HUES6 (cell line): ENCODE results near the gene TRAPPC14.
A peak's percentile ranks its signal among the peaks of the same experiment; 100 is the strongest.

Experiments
- H3K27ac ChIP-seq: 2 replicates; pipeline ENCODE4 v1.7.0; 2013; ENCODE audit warnings: low read depth, mild to moderate bottlenecking, low read length, inconsistent platforms
- H3K27me3 ChIP-seq: 2 replicates; pipeline ENCODE4 v1.6.1; 2013; ENCODE audit warnings: low read length; ENCODE audit not compliant: control insufficient read depth, insufficient read depth
- H3K36me3 ChIP-seq: 2 replicates; pipeline ENCODE4 v1.6.1; 2013; ENCODE audit warnings: low read length; ENCODE audit not compliant: control insufficient read depth, insufficient read depth
- H3K4me1 ChIP-seq: 2 replicates; pipeline ENCODE4 v1.6.1; 2013; ENCODE audit warnings: low read length; ENCODE audit not compliant: control insufficient read depth, insufficient read depth
- H3K4me3 ChIP-seq: 2 replicates; pipeline ENCODE4 v1.5.1; 2013; ENCODE audit warnings: low read depth, low read length
- H3K9ac ChIP-seq: one replicate; pipeline ENCODE4 v1.6.1; 2013; ENCODE audit warnings: mild to moderate bottlenecking, low read length
- H3K9me3 ChIP-seq: 2 replicates; pipeline ENCODE4 v1.6.1; 2013; ENCODE audit warnings: low read depth, low read length; ENCODE audit not compliant: control insufficient read depth, insufficient read depth

Gene TRAPPC14

DNA sequence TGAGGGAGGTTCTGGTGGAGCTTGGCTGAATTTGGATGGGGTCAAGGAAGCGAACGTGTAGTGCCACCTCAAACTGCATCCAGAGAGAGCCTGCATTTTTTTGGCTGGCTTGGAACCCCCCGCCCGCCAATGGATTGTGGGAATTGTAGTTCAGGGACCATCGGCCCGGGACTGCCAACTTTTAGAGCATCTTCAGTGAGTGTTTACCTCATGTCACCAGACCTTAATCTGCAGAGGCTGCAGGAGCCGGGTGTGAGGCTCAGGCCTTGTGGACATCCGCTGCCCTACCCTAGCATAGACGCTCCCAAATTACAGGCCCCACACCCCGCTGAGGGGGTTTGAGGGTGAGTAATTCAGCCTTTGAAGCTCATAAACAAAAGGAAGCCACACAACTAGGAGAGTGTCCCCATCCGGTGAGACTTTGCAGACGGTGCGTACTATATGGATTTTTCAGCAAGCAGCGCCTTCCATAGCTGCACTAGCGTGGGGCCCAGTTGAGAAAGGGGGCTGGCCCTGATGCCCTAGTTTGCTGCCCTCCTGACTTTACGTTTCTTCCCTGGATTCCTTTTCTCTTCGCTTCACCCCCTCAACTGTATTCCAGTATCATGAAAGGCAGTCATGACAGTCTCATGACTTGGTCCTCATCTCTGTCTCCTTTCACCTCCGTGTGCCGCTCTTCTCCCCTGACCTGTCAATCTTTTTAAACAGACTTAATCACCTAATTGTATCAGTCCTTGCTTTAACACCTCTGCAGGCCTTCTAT lies 38.4 kb downstream of the TRAPPC14 start:
- H3K27ac ChIP-seq = no peak overlapping the region
- no peaks in the 10 kb centered on the region for H3K9me3 ChIP-seq
- H3K4me3 ChIP-seq = peak overlapping the region; percentile 82
- 0 out of 2 replicates have a peak, but pooled peaks cover 3% of the 10 kb centered on the region for H3K36me3 ChIP-seq
- H3K27me3 ChIP-seq = no peaks in the 10 kb centered on the region
- H3K9ac ChIP-seq = peak overlapping the region; percentile 88
- H3K4me1 ChIP-seq = peaks cover 10% of the 10 kb centered on the region

DNA sequence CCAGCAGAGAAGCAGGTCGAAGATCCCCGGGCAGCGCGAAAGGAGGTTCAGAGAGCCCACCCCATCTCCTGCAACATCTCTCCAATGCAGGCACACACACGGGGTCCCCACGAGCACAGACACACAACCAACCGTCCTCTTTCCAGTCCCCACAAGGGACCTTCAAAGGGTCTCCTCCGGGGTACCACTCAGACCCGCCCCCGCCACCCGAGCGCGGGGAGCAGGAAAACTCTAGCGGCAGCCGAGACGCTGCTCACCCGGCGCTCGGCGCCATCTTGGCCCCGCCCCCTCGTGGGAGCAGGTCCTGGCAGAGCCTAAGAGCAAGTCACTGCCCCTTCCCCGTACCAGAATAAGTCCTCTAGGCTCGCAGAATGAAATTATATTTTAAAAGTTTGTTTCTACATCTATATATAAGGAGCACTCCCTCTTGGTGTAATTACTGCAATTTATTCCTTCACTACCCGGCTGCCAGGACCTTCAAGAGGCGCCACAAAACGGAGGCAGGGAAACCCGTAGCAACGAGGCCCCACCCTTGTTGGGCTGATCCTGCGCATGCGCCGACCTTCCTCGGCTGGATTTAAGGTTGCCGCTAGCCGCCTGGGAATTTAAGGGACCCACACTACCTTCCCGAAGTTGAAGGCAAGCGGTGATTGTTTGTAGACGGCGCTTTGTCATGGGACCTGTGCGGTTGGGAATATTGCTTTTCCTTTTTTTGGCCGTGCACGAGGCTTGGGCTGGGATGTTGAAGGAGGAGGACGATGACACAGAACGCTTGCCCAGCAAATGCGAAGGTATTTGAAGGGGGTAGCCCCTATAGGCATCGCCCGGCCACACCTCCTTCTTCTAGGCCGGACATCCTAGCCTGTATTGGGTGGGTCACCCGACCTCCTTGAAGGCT lies 39.2 kb downstream of the TRAPPC14 start, which contains the start of the genes CNPY4 and TAF6:
Gene CNPY4 (plus strand): TSS at position 563 of the 898 bp plus-strand sequence. CDS start 111 bp downstream, at position 674.
Gene TAF6 (minus strand): TSS at position 287 of the 898 bp plus-strand sequence. CDS start 5,149 bp downstream, outside the sequence.
- Histone ChIP-seq H3K4me1 (peaks cover 10% of the 10 kb centered on the region), H3K9me3 (no peaks in the 10 kb centered on the region), H3K27me3 (no peaks in the 10 kb centered on the region), H3K4me3 (peak within 1 kb of the TSS; percentile 82), H3K9ac (peak within 1 kb of the TSS; percentile 88), H3K27ac (peak within 1 kb of the TSS; percentile 98), H3K36me3 (0 out of 2 replicates have a peak, but pooled peaks cover 3% of the 10 kb centered on the region)

DNA sequence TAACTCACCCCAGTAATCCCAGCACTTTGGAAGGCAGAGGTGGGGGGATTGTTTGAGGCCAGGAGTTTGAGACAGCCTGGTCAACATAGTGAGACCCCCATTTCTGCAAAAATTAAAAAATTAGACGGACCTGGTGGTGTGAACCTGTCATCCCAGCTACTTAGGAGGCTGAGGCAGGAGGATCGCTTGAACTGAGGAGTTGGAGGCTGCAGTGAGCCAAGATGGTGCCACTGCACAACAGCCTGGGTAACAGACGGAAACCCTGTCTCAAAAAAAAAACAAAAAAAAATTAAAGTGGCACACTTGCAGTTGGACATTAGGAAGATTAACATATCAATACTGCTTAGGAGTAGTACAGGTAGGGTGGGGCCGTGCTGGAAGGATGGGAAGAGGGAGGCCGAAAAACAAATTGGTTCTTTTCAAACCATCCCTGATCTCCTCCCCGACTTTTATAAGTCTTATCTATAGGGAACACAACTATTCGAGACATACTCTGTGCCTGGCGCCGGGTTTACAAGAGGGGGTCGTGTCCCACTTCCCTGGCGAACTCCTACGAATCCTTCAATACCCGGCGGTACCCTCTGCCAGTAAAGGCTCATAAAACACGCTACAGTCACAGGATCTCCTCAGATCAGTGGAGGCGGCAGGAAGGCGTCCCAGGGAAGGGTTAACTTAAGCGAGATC lies 40.0 kb downstream of the TRAPPC14 start:
- Histone ChIP-seq H3K36me3 (peaks cover 11% of the 10 kb centered on the region), H3K27ac (peak overlapping the region; percentile 98; the same call in 1 of the 2 replicates), H3K9me3 (no peaks in the 10 kb centered on the region), H3K4me1 (peaks cover 10% of the 10 kb centered on the region), H3K4me3 (peak overlapping the region; percentile 82), H3K27me3 (no peaks in the 10 kb centered on the region), H3K9ac (peak overlapping the region; percentile 88)

DNA sequence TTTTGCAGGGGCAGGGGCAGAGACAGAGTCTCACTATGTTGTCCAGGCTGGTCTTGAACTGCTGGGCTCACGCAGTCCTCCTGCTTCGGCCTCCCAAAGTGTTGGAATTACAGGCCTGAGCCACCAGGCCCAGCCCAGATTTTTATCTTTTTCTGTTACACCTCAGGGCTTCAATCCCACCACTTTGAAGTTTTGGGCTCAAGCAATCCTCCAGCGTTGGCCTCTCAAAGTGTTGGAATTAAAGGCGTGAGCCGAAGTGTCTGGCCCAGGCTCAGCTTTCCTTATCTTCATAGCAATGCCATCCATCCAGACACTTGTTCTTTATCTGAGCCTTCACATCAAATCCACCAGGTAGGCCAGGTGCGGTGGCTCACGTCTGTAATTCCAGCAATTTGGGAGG lies 43.5 kb downstream of the TRAPPC14 start:
- no peaks in the 10 kb centered on the region for H3K4me1 ChIP-seq
- no peak overlapping the region for H3K4me3 ChIP-seq
- H3K27me3 ChIP-seq = no peaks in the 10 kb centered on the region
- H3K9me3 ChIP-seq = no peaks in the 10 kb centered on the region
- peaks cover 41% of the 10 kb centered on the region for H3K36me3 ChIP-seq
- H3K9ac ChIP-seq = no peak overlapping the region
- no peak overlapping the region for H3K27ac ChIP-seq

DNA sequence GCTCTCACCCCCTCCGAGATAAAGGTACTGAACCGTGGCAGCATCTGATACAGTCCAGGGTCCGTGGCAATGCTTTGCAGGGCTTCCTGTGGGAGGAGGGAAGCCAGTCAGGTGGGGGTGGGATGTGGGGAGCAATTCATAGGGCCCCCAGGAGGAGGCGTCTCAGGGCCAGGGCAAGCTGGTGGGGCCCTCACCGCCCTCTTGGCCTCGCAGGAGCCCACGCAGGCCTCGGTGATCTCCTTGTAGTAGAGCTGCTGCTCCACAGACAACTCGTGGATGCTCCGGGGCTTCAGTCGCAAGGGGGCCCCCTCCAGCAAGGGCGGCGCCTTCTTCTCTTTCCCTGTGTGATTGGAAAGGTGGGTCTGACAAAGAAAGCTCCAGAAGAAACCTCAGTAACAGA lies 46.6 kb downstream of the TRAPPC14 start:
- Histone ChIP-seq H3K4me3 (no peak overlapping the region), H3K4me1 (no peaks in the 10 kb centered on the region), H3K27ac (no peak overlapping the region), H3K9me3 (no peaks in the 10 kb centered on the region), H3K27me3 (no peaks in the 10 kb centered on the region), H3K9ac (no peak overlapping the region), H3K36me3 (peaks cover 70% of the 10 kb centered on the region)

DNA sequence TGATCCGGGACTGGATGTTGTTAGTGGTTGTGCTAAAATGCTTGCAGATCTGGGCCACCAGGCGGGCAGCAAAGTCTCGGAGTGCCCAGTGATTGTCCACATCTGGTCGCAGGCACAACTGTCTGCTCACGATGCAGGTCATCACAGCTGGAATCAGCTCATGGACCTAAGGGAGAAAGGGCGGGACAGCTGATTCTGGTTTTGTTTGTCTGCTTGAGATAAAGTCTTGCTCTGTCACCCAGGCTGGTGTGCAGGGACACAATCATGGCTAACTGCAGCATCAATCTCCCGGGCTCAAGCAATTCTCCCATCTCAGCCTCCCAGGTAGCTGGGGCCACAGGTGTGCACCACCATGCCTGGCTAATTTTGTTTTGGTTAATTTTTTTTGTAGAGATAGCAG lies 47.4 kb downstream of the TRAPPC14 start:
- Histone ChIP-seq H3K36me3 (peaks cover 77% of the 10 kb centered on the region), H3K4me3 (no peak overlapping the region), H3K27me3 (no peaks in the 10 kb centered on the region), H3K27ac (no peak overlapping the region), H3K9me3 (no peaks in the 10 kb centered on the region), H3K9ac (peak overlapping the region; percentile 37), H3K4me1 (no peaks in the 10 kb centered on the region)

DNA sequence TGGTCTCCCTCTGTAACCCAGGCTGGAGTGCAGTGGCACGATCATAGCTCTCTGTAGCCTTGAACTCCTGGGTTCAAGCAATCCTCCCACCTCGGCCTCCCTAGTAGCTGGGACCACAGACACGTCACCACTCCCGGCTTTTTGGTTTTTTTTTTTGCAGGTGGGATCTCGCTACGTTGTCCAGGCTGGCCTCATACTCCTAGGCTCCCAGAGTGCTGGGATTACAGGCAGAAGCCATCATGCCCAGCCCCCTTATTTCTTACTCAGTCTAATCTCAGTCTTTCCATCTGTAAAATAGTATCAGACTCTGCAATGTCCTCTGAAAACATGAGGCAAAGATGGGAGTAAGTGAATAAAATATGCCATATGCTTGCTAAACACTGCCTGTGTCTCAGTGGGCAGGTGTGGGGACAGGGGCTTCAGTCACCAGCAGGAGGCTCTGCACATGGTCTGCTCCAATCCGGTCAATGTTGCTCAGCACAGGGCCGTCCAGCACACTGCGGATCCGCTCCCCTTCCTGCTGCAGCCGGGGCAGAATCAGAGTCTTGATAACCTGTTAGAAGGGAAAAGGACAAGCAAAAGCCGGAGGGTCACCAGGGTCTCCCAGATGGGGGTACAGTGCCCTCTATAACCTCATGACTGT lies 48.9 kb downstream of the TRAPPC14 start:
- H3K9ac ChIP-seq = no peak overlapping the region
- peaks cover 88% of the 10 kb centered on the region for H3K36me3 ChIP-seq
- H3K4me1 ChIP-seq = no peaks in the 10 kb centered on the region
- no peak overlapping the region for H3K27ac ChIP-seq
- no peaks in the 10 kb centered on the region for H3K27me3 ChIP-seq
- no peak overlapping the region for H3K4me3 ChIP-seq
- no peaks in the 10 kb centered on the region for H3K9me3 ChIP-seq

DNA sequence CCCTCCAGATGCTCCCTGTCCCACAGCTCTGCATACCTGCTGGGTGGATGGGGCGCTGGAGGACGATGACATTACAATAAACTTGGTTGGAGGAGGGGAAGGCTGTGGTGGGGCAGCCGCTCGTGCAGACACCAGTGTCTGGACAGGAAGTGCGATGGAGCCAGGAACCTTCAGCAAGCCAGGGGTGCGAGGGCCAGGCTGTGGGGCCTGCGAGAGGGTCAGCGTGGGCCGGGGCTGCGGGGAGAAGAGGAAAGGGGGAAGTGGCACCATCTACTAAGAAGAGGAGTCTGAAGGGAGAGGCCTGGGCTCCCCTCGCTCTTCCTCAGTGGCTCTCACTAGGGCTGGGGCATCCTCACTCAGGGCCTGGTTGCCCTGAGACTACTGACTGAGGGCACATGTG lies 50.6 kb downstream of the TRAPPC14 start:
- H3K4me3 ChIP-seq = no peak overlapping the region
- no peak overlapping the region for H3K9ac ChIP-seq
- peaks cover 87% of the 10 kb centered on the region for H3K36me3 ChIP-seq
- no peaks in the 10 kb centered on the region for H3K4me1 ChIP-seq
- H3K27me3 ChIP-seq = no peaks in the 10 kb centered on the region
- no peak overlapping the region for H3K27ac ChIP-seq
- no peaks in the 10 kb centered on the region for H3K9me3 ChIP-seq

DNA sequence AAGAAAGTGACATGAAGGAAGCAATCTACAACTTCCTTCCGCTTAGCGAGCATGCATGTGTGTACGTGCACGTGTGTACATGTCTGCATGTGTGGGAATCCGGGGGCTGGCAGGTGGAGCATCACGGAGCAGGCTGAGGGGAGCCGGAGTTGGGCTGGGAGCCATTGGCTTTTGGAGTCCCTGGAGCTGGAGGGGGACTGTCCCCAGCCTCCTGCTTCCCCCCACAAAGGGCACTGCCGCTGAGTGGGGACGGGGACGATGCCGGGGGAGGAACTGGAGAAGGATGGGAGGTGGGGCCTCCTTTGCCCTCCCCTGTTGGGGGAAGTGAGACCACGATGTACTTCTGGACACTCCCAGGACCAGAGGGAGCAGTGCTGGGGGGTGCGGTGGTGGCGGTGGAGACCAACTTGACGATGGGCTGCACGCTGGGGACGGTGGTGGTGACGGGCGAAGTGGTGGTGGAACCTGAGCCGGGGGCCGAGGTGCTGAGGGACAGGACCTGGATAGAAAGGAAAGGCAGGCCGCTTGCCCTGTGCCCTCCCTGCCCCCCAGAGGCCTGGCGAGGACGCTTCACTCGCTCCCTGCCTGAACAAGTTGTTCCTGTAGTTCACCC lies 51.3 kb downstream of the TRAPPC14 start:
- Histone ChIP-seq H3K9me3 (no peaks in the 10 kb centered on the region), H3K4me1 (peaks cover 5% of the 10 kb centered on the region; the same call in 1 of the 2 replicates), H3K36me3 (peaks cover 81% of the 10 kb centered on the region), H3K27me3 (no peaks in the 10 kb centered on the region), H3K4me3 (no peak overlapping the region), H3K9ac (no peak overlapping the region), H3K27ac (no peak overlapping the region)

DNA sequence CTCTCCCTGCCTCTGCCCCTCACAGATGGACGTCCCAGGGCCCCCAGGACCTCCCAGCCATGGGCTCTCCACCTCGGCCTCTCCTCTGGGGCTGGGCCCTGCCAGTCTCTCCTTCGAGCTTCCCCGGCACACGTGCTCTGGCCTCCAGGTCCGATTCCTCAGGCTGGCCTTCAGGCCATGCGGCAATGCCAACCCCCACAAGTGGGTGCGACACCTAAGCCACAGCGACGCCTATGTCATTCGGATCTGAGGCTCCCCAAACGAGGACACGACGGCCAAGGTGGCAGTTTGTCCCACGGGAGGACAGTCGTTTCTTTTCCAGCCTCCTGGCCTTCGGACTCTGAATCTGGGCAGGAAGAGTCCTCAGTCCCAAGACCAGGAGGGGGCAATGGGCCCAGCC lies 51.9 kb downstream of the TRAPPC14 start:
- no peak overlapping the region for H3K27ac ChIP-seq
- no peaks in the 10 kb centered on the region for H3K9me3 ChIP-seq
- H3K4me3 ChIP-seq = no peak overlapping the region
- peaks cover 6% of the 10 kb centered on the region; the same call in 1 of the 2 replicates for H3K4me1 ChIP-seq
- no peaks in the 10 kb centered on the region for H3K27me3 ChIP-seq
- H3K9ac ChIP-seq = no peak overlapping the region
- peaks cover 75% of the 10 kb centered on the region for H3K36me3 ChIP-seq
